ENCODE measurements around the gene PTPRC.

The PTPRC gene

GRCh38 chr1:198656500-198656932, 17.7 kb downstream of the PTPRC start:
- ATAC-seq (replicated peaks) = peak; percentile 75
- Mint-ChIP-seq H3K27ac (peak overlapping the region; percentile 92 to 95), H3K36me3 (ENCODE audit: insufficient read depth) (peaks cover 87% of the 10 kb centered on the region), H3K27me3 (no peaks in the 10 kb centered on the region), H3K4me1 (ENCODE audit: low read depth in 2 of 2) (peaks cover 34 to 56% of the 10 kb centered on the region in 2 donors), H3K4me3 (peak overlapping the region; percentile 65 to 94), H3K9me3 (no peaks in the 10 kb centered on the region)
- peak; percentile 65 to 71 (median 65) for DNase-seq

- Mint-ChIP-seq H3K27me3 (no peaks in the 10 kb centered on the region), H3K4me1 (ENCODE audit: low read depth in 2 of 2) (peaks cover 31 to 55% of the 10 kb centered on the region in 2 donors), H3K9me3 (no peaks in the 10 kb centered on the region), H3K36me3 (ENCODE audit: insufficient read depth) (peaks cover 82% of the 10 kb centered on the region), H3K4me3 (peak overlapping the region; percentile 70 to 94), H3K27ac (peak overlapping the region; percentile 92 to 95)
- peak; percentile 49 for ATAC-seq (replicated peaks)
- no peak for DNase-seq
Measured at GRCh38 chr1:198657550-198658064, 18.8 kb downstream of the PTPRC start.

- Mint-ChIP-seq H3K9me3 (no peaks in the 10 kb centered on the region), H3K27ac (peak overlapping the region; percentile 66 to 84), H3K4me1 (ENCODE audit: low read depth in 2 of 2) (peaks cover 43 to 67% of the 10 kb centered on the region in 2 donors), H3K36me3 (ENCODE audit: insufficient read depth) (peaks cover 80% of the 10 kb centered on the region), H3K4me3 (peak overlapping the region; percentile 6 to 81), H3K27me3 (no peaks in the 10 kb centered on the region)
- DNase-seq (peak in 1 of 3 experiments; percentile 33), ATAC-seq (replicated peaks) (peak; percentile 45)
Measured at GRCh38 chr1:198660341-198661261, 21.8 kb downstream of the PTPRC start.

- ATAC-seq (replicated peaks) (no peak), DNase-seq (no peak)
- Mint-ChIP-seq H3K27me3 (no peaks in the 10 kb centered on the region), H3K4me1 (ENCODE audit: low read depth in 2 of 2) (peaks cover 48 to 72% of the 10 kb centered on the region in 2 donors), H3K36me3 (ENCODE audit: insufficient read depth) (peaks cover 72% of the 10 kb centered on the region), H3K27ac (peak overlapping the region; percentile 93 to 94), H3K9me3 (no peaks in the 10 kb centered on the region), H3K4me3 (peak overlapping the region; percentile 75 to 81)
Measured at GRCh38 chr1:198662821-198663220, 24.0 kb downstream of the PTPRC start.

GRCh38 chr1:198664068-198664788, 25.4 kb downstream of the PTPRC start:
- Mint-ChIP-seq H3K27ac (peak overlapping the region; percentile 83 to 94), H3K4me1 (ENCODE audit: low read depth in 2 of 2) (peaks cover 51 to 73% of the 10 kb centered on the region in 2 donors), H3K36me3 (ENCODE audit: insufficient read depth) (peaks cover 69% of the 10 kb centered on the region), H3K27me3 (no peaks in the 10 kb centered on the region), H3K4me3 (peak overlapping the region; percentile 73 to 81), H3K9me3 (peaks cover 0 to 8% of the 10 kb centered on the region in 2 donors)
- no peak for ATAC-seq (replicated peaks)
- no peak for DNase-seq

GRCh38 chr1:198667186-198667585, 28.3 kb downstream of the PTPRC start:
- peak overlapping the region; percentile 76 to 78 for H3K4me3 Mint-ChIP-seq
- peaks cover 79% of the 10 kb centered on the region for H3K36me3 Mint-ChIP-seq (ENCODE audit: insufficient read depth)
- H3K4me1 Mint-ChIP-seq (ENCODE audit: low read depth in 2 of 2) = peaks cover 60 to 84% of the 10 kb centered on the region in 2 donors
- H3K27me3 Mint-ChIP-seq = no peaks in the 10 kb centered on the region
- H3K9me3 Mint-ChIP-seq = peaks cover 0 to 8% of the 10 kb centered on the region in 2 donors
- ATAC-seq (replicated peaks) (no peak), DNase-seq (no peak)
- H3K27ac Mint-ChIP-seq = peak overlapping the region; percentile 93 to 98

- DNase-seq (no peak), ATAC-seq (replicated peaks) (no peak)
- Mint-ChIP-seq H3K9me3 (peaks cover 0 to 8% of the 10 kb centered on the region in 2 donors), H3K36me3 (ENCODE audit: insufficient read depth) (peaks cover 79% of the 10 kb centered on the region), H3K4me3 (peak overlapping the region; percentile 76 to 78), H3K27ac (peak overlapping the region; percentile 93 to 98), H3K27me3 (no peaks in the 10 kb centered on the region), H3K4me1 (ENCODE audit: low read depth in 2 of 2) (peaks cover 62 to 83% of the 10 kb centered on the region in 2 donors)
Measured at GRCh38 chr1:198667807-198668206, 29.0 kb downstream of the PTPRC start.

GRCh38 chr1:198669023-198669698, 30.3 kb downstream of the PTPRC start:
- DNase-seq (peak in 1 of 3 experiments; percentile 36), ATAC-seq (replicated peaks) (peak; percentile 94)
- Mint-ChIP-seq H3K27ac (peak overlapping the region; percentile 93 to 98), H3K27me3 (no peaks in the 10 kb centered on the region), H3K36me3 (ENCODE audit: insufficient read depth) (peaks cover 79% of the 10 kb centered on the region), H3K9me3 (peaks cover 0 to 8% of the 10 kb centered on the region in 2 donors), H3K4me3 (peak overlapping the region; percentile 76 to 78), H3K4me1 (ENCODE audit: low read depth in 2 of 2) (peaks cover 61 to 87% of the 10 kb centered on the region in 2 donors)

GRCh38 chr1:198669771-198670170, 30.9 kb downstream of the PTPRC start:
- Mint-ChIP-seq H3K36me3 (ENCODE audit: insufficient read depth) (peaks cover 76% of the 10 kb centered on the region), H3K27me3 (no peaks in the 10 kb centered on the region), H3K4me3 (peak overlapping the region; percentile 76 to 78), H3K27ac (peak overlapping the region; percentile 93 to 98), H3K9me3 (peaks cover 0 to 8% of the 10 kb centered on the region in 2 donors), H3K4me1 (ENCODE audit: low read depth in 2 of 2) (peaks cover 57 to 83% of the 10 kb centered on the region in 2 donors)
- DNase-seq (no peak), ATAC-seq (replicated peaks) (no peak)

- peak overlapping the region; percentile 8 to 100 for H3K27ac Mint-ChIP-seq
- peaks cover 0 to 8% of the 10 kb centered on the region in 2 donors for H3K9me3 Mint-ChIP-seq
- ATAC-seq (replicated peaks) (no peak), DNase-seq (no peak)
- peak overlapping the region; percentile 5 to 61 for H3K4me3 Mint-ChIP-seq
- no peaks in the 10 kb centered on the region for H3K27me3 Mint-ChIP-seq
- peaks cover 74% of the 10 kb centered on the region for H3K36me3 Mint-ChIP-seq (ENCODE audit: insufficient read depth)
- peaks cover 57 to 85% of the 10 kb centered on the region in 2 donors for H3K4me1 Mint-ChIP-seq (ENCODE audit: low read depth in 2 of 2)
Measured at GRCh38 chr1:198671136-198671535, 32.3 kb downstream of the PTPRC start.

- Mint-ChIP-seq H3K4me1 (ENCODE audit: low read depth in 2 of 2) (peaks cover 59 to 86% of the 10 kb centered on the region in 2 donors), H3K36me3 (ENCODE audit: insufficient read depth) (peaks cover 83% of the 10 kb centered on the region), H3K9me3 (peaks cover 0 to 8% of the 10 kb centered on the region in 2 donors), H3K27me3 (no peaks in the 10 kb centered on the region), H3K4me3 (peak overlapping the region; percentile 61 to 66), H3K27ac (peak overlapping the region; percentile 8 to 100)
- ATAC-seq (replicated peaks) = no peak
- no peak for DNase-seq
Measured at GRCh38 chr1:198672124-198672523, 33.3 kb downstream of the PTPRC start.

GRCh38 chr1:198674009-198674408, 35.2 kb downstream of the PTPRC start:
- Mint-ChIP-seq H3K36me3 (ENCODE audit: insufficient read depth) (peaks cover 91% of the 10 kb centered on the region), H3K4me3 (peak overlapping the region; percentile 61 to 66), H3K9me3 (no peaks in the 10 kb centered on the region), H3K27me3 (no peaks in the 10 kb centered on the region), H3K4me1 (ENCODE audit: low read depth in 2 of 2) (peaks cover 57 to 84% of the 10 kb centered on the region in 2 donors), H3K27ac (peak overlapping the region; percentile 8 to 100)
- DNase-seq (no peak), ATAC-seq (replicated peaks) (no peak)

Measured in effector memory CD8-positive, alpha-beta T cell (primary cell).